HPDE6-E6E7 (cell line): Measurements from ENCODE around the gene FAM171A1.
"Not testable (repeated sequence)": the region's sequence is repeated elsewhere in the genome, so short reads cannot be mapped to it uniquely, and the experiment has no call there.

Experiments used
- DNase-seq: peaks from one replicate; pipeline ENCODE4 v3.0.0; 2011; ENCODE audit warnings: missing footprints; ENCODE audit errors: extremely low spot score

The FAM171A1 gene

GRCh38 chr10:15290150-15290549 is 80.9 kb downstream of the FAM171A1 start:
- no peak for DNase-seq

- no peak for DNase-seq
Observed at GRCh38 chr10:15280974-15281373, 90.1 kb downstream of the FAM171A1 start.

GRCh38 chr10:15280462-15280861 is 90.6 kb downstream of the FAM171A1 start:
- DNase-seq = no peak

GRCh38 chr10:15279236-15279635 is 91.9 kb downstream of the FAM171A1 start:
- DNase-seq = no peak

- no peak for DNase-seq
Observed at GRCh38 chr10:15278786-15279185, 92.3 kb downstream of the FAM171A1 start.

GRCh38 chr10:15276039-15276438 is 95.0 kb downstream of the FAM171A1 start:
- not testable (repeated sequence) for DNase-seq

- DNase-seq = not testable (repeated sequence)
Observed at GRCh38 chr10:15269838-15270237, 101.3 kb downstream of the FAM171A1 start.

GRCh38 chr10:15267496-15267895 is 103.6 kb downstream of the FAM171A1 start:
- no peak for DNase-seq

- DNase-seq = no peak
Observed at GRCh38 chr10:15266117-15266516, 105.0 kb downstream of the FAM171A1 start.

GRCh38 chr10:15265558-15265957 is 105.5 kb downstream of the FAM171A1 start:
- no peak for DNase-seq

GRCh38 chr10:15265056-15265455 is 106.0 kb downstream of the FAM171A1 start:
- DNase-seq = no peak

GRCh38 chr10:15263657-15264323 is 107.3 kb downstream of the FAM171A1 start:
- DNase-seq = no peak

- no peak for DNase-seq
Observed at GRCh38 chr10:15262036-15262713, 108.9 kb downstream of the FAM171A1 start.

GRCh38 chr10:15259136-15259535 is 112.0 kb downstream of the FAM171A1 start:
- DNase-seq = no peak

- DNase-seq = no peak
Observed at GRCh38 chr10:15258255-15258654, 112.8 kb downstream of the FAM171A1 start.

GRCh38 chr10:15255961-15256360 is 115.1 kb downstream of the FAM171A1 start:
- no peak for DNase-seq

- DNase-seq = no peak
Observed at GRCh38 chr10:15254808-15255648, 116.1 kb downstream of the FAM171A1 start.

- no peak for DNase-seq
Observed at GRCh38 chr10:15253951-15254807, 116.9 kb downstream of the FAM171A1 start.

GRCh38 chr10:15252396-15252795 is 118.7 kb downstream of the FAM171A1 start:
- no peak for DNase-seq

GRCh38 chr10:15251791-15252380 is 119.2 kb downstream of the FAM171A1 start:
- no peak for DNase-seq

GRCh38 chr10:15245530-15245929 is 125.6 kb downstream of the FAM171A1 start:
- DNase-seq = no peak
